ENCODE measurements around the gene TMEM150C.
"Not testable (repeated sequence)": the region's sequence is repeated elsewhere in the genome, so short reads cannot be mapped to it uniquely, and the experiment has no call there.

The TMEM150C gene

GRCh38 chr4:82559735-82560120 is 2.1 kb downstream of the TMEM150C start:
- TF ChIP-seq, protein P1, sequence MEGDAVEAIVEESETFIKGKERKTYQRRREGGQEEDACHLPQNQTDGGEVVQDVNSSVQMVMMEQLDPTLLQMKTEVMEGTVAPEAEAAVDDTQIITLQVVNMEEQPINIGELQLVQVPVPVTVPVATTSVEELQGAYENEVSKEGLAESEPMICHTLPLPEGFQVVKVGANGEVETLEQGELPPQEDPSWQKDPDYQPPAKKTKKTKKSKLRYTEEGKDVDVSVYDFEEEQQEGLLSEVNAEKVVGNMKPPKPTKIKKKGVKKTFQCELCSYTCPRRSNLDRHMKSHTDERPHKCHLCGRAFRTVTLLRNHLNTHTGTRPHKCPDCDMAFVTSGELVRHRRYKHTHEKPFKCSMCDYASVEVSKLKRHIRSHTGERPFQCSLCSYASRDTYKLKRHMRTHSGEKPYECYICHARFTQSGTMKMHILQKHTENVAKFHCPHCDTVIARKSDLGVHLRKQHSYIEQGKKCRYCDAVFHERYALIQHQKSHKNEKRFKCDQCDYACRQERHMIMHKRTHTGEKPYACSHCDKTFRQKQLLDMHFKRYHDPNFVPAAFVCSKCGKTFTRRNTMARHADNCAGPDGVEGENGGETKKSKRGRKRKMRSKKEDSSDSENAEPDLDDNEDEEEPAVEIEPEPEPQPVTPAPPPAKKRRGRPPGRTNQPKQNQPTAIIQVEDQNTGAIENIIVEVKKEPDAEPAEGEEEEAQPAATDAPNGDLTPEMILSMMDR (IDR thresholded peaks at IDR 0.05; ENCODE audit: control insufficient read depth, insufficient read depth, low read depth, low read length, missing control alignments), result no peak
- no peak for DNase-seq (ENCODE audit: low read depth)
- H3K4me3 ChIP-seq (ENCODE audit: control insufficient read depth, low read depth, low read length), result no peak overlapping the region

DNA sequence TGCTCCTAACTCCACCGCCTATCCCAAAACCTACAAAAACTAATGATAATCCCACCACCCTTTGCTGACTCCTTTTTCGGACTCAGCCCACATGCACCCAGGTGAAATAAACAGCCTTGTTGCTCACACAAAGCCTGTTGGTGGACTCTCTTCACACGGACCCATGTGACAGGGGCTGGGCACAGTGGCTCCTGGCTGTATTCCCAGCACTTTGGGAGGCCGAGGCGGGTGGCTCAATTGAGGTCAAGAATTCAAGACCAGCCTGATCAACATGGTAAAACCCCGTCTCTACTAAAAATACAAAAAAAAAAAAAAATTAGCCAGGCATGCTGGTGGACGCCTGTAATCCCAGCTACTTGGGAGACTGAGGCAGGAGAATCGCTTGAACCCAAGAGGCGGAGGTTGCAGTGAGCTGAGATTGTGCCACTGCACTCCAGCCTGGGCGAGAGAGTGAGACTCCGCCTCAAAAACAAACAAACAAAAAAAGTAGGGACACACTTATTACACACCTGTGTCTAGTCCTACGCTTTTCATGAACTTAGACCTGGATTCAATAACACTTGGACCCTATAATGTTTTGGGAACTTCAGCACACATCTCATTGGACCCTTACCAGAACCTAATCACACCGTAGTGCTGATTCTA is 2.6 kb downstream of the TMEM150C start:
- not testable (repeated sequence) for DNase-seq (ENCODE audit: low read depth); H3K4me3 ChIP-seq (ENCODE audit: control insufficient read depth, low read depth, low read length)

GRCh38 chr4:82555276-82555675 is 6.5 kb downstream of the TMEM150C start:
- TF ChIP-seq, protein P1 (IDR thresholded peaks at IDR 0.05; ENCODE audit: control insufficient read depth, insufficient read depth, low read depth, low read length, missing control alignments), result peak; percentile 26
- H3K4me3 ChIP-seq (ENCODE audit: control insufficient read depth, low read depth, low read length), result no peak overlapping the region
- no peak for DNase-seq (ENCODE audit: low read depth)

DNA sequence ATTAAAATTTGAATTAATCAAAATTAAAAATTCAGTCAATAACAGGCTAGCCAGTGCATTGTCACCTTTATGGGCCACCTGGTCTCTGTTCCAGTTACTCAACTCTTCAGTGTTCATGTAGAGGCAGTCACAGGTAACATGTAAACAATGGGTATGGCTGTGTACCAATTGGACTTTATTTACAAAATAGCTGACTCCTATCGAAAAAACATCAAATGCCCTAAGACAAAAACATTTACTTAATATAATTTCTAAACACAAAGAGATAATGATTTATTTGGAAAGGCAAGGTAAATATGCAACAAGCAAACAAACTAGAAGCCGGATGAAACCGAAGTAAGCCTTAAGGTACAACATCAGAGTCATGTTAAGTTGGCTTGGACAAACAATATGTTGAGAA is 8.8 kb downstream of the TMEM150C start:
- TF ChIP-seq, protein P1 (IDR thresholded peaks at IDR 0.05; ENCODE audit: control insufficient read depth, insufficient read depth, low read depth, low read length, missing control alignments), result no peak
- H3K4me3 ChIP-seq (ENCODE audit: control insufficient read depth, low read depth, low read length), result no peak overlapping the region
- DNase-seq (ENCODE audit: low read depth), result no peak

DNA sequence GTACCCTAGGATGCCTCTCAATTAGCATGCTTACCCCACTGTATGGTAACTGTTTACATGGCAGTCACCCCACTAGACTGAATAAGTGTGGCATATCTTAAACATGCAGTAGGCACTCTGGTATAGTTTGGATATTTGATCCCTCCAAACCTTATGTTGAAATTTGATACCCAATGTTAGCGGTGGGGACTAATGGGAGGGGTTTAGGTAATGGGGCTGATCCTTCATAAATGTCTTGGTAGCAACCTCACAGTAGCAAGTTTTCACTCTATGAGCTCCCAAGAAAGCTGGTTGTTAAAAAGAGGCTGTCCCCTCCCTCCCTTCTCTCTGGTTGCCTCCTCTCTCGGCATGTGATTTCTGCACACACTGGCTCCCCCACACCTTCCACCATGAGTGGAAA is 10.1 kb downstream of the TMEM150C start:
- H3K4me3 ChIP-seq (ENCODE audit: control insufficient read depth, low read depth, low read length), result no peak overlapping the region
- DNase-seq (ENCODE audit: low read depth), result no peak
- TF ChIP-seq, protein P1 (IDR thresholded peaks at IDR 0.05; ENCODE audit: control insufficient read depth, insufficient read depth, low read depth, low read length, missing control alignments), result no peak

- not testable (repeated sequence) for H3K4me3 ChIP-seq (ENCODE audit: control insufficient read depth, low read depth, low read length); DNase-seq (ENCODE audit: low read depth)
Measured at GRCh38 chr4:82547850-82548249, 13.9 kb downstream of the TMEM150C start.

GRCh38 chr4:82543131-82543530 is 18.7 kb downstream of the TMEM150C start:
- DNase-seq (ENCODE audit: low read depth), result no peak
- no peak overlapping the region for H3K4me3 ChIP-seq (ENCODE audit: control insufficient read depth, low read depth, low read length)
- TF ChIP-seq, protein P1 (IDR thresholded peaks at IDR 0.05; ENCODE audit: control insufficient read depth, insufficient read depth, low read depth, low read length, missing control alignments), result no peak

DNA sequence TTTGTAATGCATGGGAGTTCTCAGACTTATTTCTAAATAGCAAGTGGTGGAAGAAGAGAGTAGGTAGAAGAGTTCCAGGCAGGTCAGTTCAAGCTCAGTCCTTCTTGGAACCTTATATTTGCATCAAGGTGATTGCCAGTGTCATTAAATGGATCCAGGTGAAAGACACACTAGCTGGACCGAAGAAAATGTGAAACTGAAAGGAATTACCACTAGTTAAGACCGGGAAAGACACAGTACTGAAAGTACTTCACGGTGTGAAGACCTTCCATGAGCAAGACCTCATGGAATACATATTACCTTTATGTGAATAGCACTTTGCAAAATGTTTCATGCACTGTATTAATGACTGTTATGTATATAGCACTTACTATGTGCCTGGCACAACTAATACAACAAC is 19.1 kb downstream of the TMEM150C start:
- no peak for DNase-seq (ENCODE audit: low read depth)

More for the DNA sequence above, 19.1 kb downstream of the TMEM150C start:
- TF ChIP-seq, protein P1 (IDR thresholded peaks at IDR 0.05; ENCODE audit: control insufficient read depth, insufficient read depth, low read depth, low read length, missing control alignments), result no peak
- no peak overlapping the region for H3K4me3 ChIP-seq (ENCODE audit: control insufficient read depth, low read depth, low read length)

All from AG09309 (cell line).